COLO829 (cell line): Measurements from ENCODE around the gene GNAI2.
"Not testable (repeated sequence)": the region's sequence is repeated elsewhere in the genome, so short reads cannot be mapped to it uniquely, and the experiment has no call there.

Experiments
- DNase-seq: peaks from one replicate; pipeline ENCODE4 v3.0.0; 2012; ENCODE audit warnings: low spot score

GNAI2 gene

GRCh38 chr3:50245251-50245745 is 9.3 kb downstream of the GNAI2 start:
- DNase-seq: no peak

DNA sequence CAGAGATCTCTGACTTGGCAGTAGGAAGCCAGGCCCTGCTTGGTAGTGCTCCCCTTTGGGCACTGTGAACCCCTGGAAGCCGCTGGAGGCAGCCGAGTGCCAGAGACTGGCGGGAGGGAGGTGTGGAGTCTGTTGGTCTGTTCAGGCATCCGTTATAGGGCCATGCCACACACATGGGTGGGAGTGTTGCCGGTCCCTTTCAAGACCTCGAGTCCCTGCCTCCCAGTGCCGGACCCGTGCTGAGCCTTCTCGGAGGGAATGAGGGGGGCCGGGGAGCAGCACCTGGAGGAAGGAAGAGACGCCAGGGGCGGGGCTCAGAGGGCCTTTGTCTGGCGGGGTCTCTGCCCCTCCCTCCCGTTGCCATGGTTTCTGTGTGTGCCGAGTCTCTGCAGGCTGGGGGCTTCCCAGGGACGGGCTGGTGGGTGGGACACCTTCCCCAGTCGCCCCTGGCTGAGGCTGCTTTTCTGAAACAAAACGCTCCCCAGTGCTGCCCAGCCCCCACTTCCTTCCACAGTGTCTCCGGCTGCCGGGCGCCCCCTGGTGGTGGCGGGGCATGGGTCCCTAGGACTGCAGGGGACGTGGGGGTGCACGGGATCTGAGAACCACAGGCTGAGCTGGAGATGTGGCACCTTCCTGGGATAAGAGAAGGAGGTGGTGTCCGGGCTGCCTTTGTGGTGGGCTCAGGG is 10.0 kb downstream of the GNAI2 start:
- DNase-seq: peak; percentile 77

DNA sequence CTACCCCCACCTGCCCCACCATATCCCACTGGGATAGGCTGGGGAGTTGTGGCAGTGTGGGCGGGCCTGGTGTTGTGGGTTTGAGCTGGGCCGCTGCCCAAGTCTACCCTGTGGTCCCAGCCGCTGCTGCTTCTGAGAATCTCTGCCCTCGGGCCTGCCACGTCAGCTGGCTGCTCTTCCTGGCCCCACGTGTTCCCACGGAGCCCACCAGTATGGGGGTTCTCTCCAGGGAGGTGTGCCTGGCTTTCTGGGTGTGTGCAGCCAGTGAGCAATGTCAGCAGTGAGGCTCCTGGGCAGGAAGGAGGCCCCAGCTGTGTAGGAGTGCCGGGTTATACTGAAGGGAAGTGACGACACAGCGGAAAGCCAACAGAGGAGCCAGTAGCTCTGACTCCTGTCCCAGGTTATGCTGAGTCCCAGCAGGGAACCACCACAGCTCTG is 10.5 kb downstream of the GNAI2 start:
- peak; percentile 74 for DNase-seq

- DNase-seq: no peak
These were observed 12.4 kb downstream of the GNAI2 start for GRCh38 chr3:50248387-50248786.

GRCh38 chr3:50249457-50249856 is 13.5 kb downstream of the GNAI2 start:
- no peak for DNase-seq

- DNase-seq: no peak
These were observed 14.5 kb downstream of the GNAI2 start for GRCh38 chr3:50250514-50250913.

DNA sequence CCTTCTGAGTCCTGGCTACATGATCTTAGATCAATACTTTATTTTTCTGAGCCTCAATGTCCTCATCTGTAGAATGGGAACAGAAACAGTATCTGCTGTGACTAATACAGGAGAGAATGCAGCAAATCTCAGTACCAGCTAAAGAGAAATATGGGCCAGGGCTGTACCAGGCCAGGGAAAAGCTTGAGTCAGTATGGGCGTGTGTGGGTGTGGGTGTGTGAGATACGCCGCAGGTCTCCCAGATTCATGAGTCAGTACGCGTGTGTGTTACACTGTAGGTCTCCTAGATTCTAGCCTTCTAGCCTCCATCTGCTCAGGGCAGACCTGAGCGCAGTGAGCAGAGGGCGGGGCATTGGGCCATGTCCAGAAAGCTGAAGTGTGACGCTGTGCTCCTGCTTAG is 15.2 kb downstream of the GNAI2 start:
- DNase-seq: no peak

DNA sequence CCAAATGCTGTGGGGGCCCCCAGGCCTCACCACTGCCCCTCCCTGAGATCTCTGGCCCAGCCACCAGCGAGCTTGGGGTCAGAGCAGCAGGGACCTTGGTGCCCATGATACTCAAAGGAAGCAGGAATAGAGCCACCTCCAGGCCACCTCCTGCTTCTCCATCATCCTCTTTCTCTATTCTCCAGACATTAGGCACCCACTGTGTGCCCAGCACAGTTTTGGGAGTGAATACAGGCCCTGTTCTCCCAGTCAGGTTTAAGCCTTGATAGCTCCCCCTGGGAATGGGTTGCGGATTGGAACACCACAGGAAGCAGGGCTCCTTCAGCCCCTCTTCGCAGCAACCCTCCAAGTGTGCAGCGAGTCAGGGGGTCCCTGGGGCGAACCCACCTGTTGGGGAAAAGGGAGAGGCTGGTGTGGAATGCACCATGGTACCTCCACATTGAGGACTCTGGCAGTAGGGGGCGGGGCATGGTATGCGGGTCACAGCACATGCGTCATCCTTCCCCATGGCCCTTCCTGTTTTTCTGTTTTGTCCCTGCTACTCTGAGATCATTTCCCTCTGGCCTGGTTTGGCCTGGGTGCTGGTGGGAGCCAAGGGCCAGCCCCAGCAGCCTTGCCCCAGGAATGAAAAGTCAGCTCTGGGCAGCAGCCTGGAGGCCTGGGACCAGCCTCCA is 18.7 kb downstream of the GNAI2 start:
- no peak for DNase-seq

DNA sequence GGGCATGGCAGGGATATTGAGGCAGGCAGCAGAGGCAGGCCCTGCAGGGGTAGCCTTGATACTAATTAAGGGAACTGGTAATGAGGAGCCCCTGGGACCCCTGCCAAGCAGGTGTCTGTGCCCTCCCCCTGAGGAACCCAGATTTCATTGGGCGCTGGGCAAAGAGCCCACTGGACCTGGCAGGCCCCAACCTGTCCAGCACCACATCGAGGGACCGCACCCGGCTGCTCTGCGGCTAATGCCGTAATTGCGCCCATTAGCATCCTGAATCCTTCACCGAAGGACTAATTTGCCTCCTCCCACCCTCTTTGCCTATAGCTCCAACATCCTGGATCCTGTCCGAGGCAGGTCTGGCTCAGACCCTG is 19.2 kb downstream of the GNAI2 start:
- no peak for DNase-seq

- no peak for DNase-seq
These were observed 21.2 kb downstream of the GNAI2 start for GRCh38 chr3:50256978-50257890.

DNA sequence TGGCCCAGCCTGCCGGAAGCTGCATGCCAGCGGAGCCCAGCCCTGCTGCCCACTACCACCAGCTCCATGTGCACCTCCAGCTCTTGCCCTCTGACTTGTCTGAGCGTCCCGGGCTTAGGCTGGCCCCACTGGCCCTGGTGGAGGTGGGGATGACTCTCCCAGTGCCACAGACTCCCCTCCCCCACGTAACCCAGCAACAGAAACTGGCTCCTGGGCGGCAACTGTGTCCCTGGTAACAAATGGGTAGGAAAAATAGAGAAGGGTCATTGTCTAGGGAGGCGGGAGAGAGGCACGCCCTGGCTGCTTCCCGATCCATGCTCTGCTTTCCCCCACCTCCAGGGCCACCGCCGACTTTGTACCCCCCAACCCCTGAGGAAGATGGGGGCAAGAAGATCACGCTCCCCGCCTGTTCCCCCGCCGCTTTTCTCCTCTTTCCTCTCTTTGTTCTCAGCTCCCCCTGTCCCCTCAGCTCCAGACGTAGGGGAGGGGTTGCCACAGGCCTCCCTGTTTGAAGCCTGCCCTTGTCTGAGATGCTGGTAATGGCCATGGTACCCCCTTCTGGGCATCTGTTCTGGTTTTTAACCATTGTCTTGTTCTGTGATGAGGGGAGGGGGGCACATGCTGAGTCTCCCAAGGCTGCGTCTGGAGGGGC is 22.2 kb downstream of the GNAI2 start:
- no peak for DNase-seq

DNA sequence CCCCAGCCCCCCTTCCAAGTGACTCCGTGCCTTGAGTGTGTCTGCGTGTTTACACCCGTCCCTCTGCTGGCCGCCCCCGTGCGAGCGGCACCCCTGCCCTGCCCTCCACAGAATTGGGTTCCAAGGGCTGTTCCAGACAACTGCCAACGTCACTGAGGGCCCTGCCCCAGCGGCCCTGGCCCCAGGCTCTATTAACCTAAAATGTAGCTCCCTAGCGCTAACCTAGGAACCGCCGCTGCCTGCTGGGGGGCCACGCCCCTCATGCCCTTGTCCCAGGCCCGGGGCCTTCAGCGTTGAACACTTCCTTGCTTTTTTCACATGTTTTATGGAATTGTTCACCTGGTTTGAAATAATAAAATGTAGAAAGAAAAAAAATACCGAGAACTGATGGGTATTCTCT is 23.0 kb downstream of the GNAI2 start:
- no peak for DNase-seq

DNA sequence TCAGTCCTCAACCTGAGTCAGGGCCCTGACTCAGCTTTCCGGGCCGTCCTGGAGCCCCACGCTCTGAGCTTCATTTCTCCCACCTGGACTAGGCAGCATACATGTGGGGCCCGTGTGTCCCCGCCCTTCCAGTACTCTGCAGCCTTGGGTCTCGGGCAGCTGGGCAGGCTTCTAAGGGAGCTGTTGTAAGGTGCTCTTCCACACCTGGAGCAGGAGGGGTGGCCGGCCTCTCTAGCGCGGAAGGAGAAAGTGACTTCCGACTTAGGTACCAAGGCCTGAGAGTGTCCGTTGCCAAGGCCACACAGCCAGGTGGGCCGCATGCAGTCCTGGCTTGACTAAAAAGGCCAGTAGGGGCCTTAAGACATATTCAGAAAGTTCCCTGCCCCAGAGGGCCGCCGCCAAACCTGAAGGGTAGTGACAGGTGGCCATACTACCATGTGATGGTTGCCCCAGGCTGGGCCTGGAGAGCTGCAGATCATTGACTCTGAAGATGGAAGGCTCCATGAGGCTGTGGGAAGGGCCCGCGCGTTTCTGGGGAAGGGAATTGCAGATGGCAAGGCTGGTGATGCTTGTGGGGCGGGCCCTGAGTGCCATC is 23.5 kb downstream of the GNAI2 start:
- DNase-seq: no peak

DNA sequence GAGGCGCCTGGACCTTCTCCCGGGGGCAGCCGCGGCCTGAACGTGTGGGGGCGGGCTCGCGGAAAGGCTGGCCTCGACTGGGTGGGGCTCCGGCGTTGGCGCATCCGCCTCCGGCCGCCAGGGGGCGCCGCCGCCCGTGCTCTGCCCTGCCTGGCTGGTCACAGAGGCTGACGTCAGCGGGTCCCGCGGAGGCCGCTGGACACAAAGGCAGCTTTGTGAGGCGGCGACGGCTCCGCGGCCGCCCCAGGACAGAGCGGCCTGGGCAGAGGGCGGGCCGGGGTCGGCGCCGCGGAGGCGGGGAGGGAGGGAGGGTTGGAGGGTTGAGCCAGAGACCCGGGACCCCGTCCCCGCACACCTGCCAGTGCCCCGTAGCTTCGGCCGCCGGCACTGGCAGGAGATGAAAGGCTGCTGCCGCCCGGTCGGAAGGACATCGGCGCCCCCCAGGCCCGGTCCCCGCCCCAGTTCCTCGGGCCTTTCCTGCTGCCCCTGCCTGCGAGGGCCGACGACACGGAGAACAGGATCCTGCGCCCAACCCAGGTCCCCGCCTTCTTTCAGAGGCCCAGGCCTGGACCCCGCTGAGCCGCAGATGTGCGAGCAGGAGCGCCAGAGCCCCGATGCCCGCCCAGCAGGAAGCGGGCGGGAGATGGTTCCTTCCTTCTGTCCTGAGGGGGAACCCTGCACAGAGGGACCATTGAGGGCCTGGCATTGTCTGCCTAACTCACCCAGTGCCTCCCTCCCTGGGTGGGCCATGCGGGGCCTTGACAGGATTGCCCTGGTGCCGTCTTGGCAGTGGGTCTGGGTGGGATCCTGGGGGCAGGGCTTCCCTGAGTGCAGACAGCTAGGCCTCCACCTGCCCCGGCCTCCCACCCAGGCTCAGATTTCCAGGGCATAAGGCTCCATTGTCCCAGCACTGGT is 24.3 kb downstream of the GNAI2 start:
- DNase-seq: peak; percentile 96

DNA sequence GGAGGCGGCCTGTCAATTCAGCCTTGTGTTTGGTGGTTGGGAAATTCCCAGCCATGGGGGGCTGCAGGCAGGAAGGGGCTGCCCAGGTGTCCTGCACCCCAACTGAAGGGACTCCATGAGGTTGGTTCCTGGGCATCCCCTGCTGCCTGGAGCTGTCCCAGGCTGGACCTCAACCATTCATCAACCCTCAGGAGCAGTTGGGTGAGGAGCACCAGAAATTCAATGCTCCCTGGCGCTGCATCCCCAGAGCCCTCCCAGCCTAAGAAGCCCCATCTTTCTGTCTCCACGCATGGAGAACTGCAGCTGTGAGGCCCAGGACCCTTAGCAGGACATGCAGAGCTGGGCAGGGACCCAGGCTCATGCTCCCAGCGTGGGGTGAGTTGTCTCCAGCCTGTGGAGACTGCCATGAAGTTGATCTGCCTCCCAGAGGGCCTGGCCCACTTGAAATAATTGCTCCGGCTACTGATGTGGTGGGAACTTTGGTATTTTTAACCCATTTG is 25.0 kb downstream of the GNAI2 start:
- no peak for DNase-seq

- no peak for DNase-seq
These were observed 25.5 kb downstream of the GNAI2 start for GRCh38 chr3:50261505-50261904.

GRCh38 chr3:50262200-50262599 is 26.2 kb downstream of the GNAI2 start:
- not testable (repeated sequence) for DNase-seq

GRCh38 chr3:50262778-50263177 is 26.8 kb downstream of the GNAI2 start:
- no peak for DNase-seq

DNA sequence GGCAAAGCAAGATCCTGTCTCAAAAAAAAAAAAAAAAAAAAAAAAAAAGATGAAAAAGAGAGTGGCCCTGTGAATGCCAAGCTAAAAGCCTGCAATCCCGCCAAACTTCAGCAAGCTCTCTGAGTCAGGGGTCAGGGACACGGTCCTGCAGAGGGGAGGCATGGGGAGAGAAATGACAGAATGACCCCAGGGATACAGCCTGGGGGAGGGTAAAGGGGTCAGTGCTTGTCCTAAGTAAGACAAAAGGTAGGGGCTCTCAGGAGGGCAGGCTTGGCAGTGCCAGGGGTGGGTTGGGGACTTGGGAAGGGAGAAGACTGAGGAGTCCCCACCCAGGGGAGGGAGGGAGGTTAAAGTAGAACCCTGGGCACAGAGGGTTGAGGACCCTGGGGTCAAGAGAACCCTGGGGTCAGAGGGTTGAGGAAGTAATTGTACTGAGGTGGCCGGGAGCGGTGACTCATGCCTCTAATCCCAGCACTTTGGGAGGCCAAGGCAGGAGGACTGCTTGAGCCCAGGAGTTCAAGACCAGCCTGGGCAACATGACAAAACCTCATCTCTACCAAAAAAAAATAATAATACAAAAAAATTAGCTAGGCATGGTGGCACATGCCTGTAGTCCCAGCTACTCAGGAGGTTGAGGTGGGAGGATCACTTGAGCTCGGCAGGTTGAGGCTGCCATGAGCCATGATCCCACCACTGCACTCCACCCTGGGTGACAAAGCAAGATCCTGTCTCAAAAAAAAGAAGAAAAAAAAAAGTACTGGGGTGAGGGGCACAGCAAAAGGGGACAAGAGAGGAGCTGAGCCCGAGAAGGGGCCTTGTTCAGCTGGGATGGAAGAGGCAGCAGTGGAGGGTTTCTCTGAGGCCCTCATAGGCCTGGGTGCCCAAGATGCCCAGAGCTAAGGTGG is 27.7 kb downstream of the GNAI2 start:
- DNase-seq: no peak
